Measurements from ENCODE around the gene MTCL3.

MTCL3 gene

DNA sequence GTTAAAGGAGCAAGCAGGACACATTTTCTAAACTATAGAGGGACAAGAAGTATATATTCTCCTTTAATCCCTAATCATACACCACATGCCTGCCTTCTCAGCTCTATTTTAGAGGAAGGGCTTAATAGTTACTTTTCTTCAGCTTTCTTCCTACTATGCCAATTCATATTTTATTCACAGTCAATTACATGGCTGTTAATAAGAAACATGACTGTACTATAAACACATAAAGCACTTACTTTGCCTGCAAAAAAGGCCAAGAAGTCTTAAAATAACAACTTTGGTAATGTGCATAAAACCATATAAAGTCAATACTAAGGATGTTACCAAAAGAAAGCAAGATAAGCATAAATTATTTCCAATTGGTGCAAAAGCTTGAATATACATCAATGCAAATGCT, 66.3 kb downstream of the MTCL3 start:
- no peaks in the 10 kb centered on the region for H3K27me3 ChIP-seq (ENCODE audit: low read length)
- H3K4me2 ChIP-seq (ENCODE audit: low read depth, low read length, poor library complexity, severe bottlenecking): no peak overlapping the region
- H2AFZ ChIP-seq (ENCODE audit: low read depth, low read length, severe bottlenecking): no peak overlapping the region
- H3K79me2 ChIP-seq (ENCODE audit: insufficient read depth, low read length): no peaks in the 10 kb centered on the region
- no peaks in the 10 kb centered on the region for H3F3A ChIP-seq (ENCODE audit: insufficient read depth)
- H3K4me3 ChIP-seq (ENCODE audit: insufficient read depth, low read length, poor library complexity, severe bottlenecking): no peak overlapping the region
- no peaks in the 10 kb centered on the region for H3K9me3 ChIP-seq (ENCODE audit: insufficient read depth, low read length)
- TF ChIP-seq, protein P1, sequence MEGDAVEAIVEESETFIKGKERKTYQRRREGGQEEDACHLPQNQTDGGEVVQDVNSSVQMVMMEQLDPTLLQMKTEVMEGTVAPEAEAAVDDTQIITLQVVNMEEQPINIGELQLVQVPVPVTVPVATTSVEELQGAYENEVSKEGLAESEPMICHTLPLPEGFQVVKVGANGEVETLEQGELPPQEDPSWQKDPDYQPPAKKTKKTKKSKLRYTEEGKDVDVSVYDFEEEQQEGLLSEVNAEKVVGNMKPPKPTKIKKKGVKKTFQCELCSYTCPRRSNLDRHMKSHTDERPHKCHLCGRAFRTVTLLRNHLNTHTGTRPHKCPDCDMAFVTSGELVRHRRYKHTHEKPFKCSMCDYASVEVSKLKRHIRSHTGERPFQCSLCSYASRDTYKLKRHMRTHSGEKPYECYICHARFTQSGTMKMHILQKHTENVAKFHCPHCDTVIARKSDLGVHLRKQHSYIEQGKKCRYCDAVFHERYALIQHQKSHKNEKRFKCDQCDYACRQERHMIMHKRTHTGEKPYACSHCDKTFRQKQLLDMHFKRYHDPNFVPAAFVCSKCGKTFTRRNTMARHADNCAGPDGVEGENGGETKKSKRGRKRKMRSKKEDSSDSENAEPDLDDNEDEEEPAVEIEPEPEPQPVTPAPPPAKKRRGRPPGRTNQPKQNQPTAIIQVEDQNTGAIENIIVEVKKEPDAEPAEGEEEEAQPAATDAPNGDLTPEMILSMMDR (IDR thresholded peaks at IDR 0.05; ENCODE audit: insufficient read depth, low read length, poor library complexity, severe bottlenecking): no peak
- no peak for TF ChIP-seq EZH2phosphoT487 (conservative IDR thresholded peaks at IDR 0.05; ENCODE audit: low read length)
- H3K36me3 ChIP-seq (ENCODE audit: low read length): no peaks in the 10 kb centered on the region
- no peaks in the 10 kb centered on the region for H3K9me2 ChIP-seq (replicated peaks; ENCODE audit: insufficient read depth, low read length)
- no peak overlapping the region for H3K9ac ChIP-seq (ENCODE audit: low read length)
- no peaks in the 10 kb centered on the region; the same call in 1 of the 2 replicates for H4K20me1 ChIP-seq (ENCODE audit: low read depth, low read length)
- no peak overlapping the region for H3K27ac ChIP-seq (ENCODE audit: low read depth, low read length)

DNA sequence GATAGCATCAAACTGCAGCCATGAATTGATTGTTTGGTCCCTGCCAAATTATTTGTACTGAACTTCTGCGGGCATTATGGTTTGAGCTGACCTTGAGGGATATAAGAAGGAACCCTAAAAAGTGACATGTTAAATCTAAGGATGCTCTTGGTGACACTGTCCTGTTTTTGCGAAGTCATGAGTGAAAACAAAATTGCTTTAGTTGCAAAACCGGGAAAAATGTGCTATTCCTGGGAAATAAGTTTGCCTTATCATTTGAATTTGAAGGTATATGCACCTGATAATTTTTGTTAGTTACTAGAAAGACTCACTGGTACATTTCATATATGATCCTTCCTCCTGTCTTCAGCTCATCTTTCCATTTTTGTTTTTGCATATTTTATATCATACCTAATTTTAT, 67.7 kb downstream of the MTCL3 start:
- Histone ChIP-seq H2AFZ (ENCODE audit: low read depth, low read length, severe bottlenecking) (no peak overlapping the region), H3K4me2 (ENCODE audit: low read depth, low read length, poor library complexity, severe bottlenecking) (no peak overlapping the region), H3K27me3 (ENCODE audit: low read length) (no peaks in the 10 kb centered on the region), H3K36me3 (ENCODE audit: low read length) (no peaks in the 10 kb centered on the region), H3K4me3 (ENCODE audit: insufficient read depth, low read length, poor library complexity, severe bottlenecking) (no peak overlapping the region), H3F3A (ENCODE audit: insufficient read depth) (no peaks in the 10 kb centered on the region), H3K27ac (ENCODE audit: low read depth, low read length) (no peak overlapping the region), H3K9ac (ENCODE audit: low read length) (no peak overlapping the region), H3K9me3 (ENCODE audit: insufficient read depth, low read length) (no peaks in the 10 kb centered on the region), H3K79me2 (ENCODE audit: insufficient read depth, low read length) (no peaks in the 10 kb centered on the region), H3K9me2 (replicated peaks; ENCODE audit: insufficient read depth, low read length) (no peaks in the 10 kb centered on the region), H4K20me1 (ENCODE audit: low read depth, low read length) (no peaks in the 10 kb centered on the region; the same call in 1 of the 2 replicates)
- no peak for TF ChIP-seq EZH2phosphoT487 (conservative IDR thresholded peaks at IDR 0.05; ENCODE audit: low read length)
- TF ChIP-seq, protein P1 (IDR thresholded peaks at IDR 0.05; ENCODE audit: insufficient read depth, low read length, poor library complexity, severe bottlenecking): no peak

DNA sequence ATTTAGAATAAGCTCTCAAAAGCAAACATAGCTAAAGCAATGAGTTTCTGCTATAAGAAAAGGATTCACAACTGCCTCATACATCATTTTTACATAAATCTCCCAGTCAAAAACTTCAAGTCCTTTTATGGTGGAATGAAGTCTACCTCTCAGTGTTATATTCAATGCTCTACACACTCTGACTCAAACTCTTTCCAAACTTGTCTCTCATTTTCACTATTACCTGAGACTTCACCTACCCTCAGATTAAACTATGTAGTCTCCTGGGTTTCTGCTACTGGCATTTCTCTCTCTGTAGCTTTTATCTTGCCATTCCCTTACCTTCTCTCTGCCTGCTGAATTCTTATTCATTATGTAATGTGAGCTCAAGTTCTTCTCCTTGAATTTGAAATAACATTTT, 71.4 kb downstream of the MTCL3 start:
- Histone ChIP-seq H3K36me3 (ENCODE audit: low read length) (no peaks in the 10 kb centered on the region), H3K9me2 (replicated peaks; ENCODE audit: insufficient read depth, low read length) (no peaks in the 10 kb centered on the region), H3K27me3 (ENCODE audit: low read length) (no peaks in the 10 kb centered on the region), H4K20me1 (ENCODE audit: low read depth, low read length) (no peaks in the 10 kb centered on the region), H2AFZ (ENCODE audit: low read depth, low read length, severe bottlenecking) (no peak overlapping the region), H3K9me3 (ENCODE audit: insufficient read depth, low read length) (no peaks in the 10 kb centered on the region), H3K79me2 (ENCODE audit: insufficient read depth, low read length) (no peaks in the 10 kb centered on the region), H3K27ac (ENCODE audit: low read depth, low read length) (no peak overlapping the region), H3K9ac (ENCODE audit: low read length) (no peak overlapping the region), H3F3A (ENCODE audit: insufficient read depth) (no peaks in the 10 kb centered on the region), H3K4me3 (ENCODE audit: insufficient read depth, low read length, poor library complexity, severe bottlenecking) (no peak overlapping the region), H3K4me2 (ENCODE audit: low read depth, low read length, poor library complexity, severe bottlenecking) (no peak overlapping the region)
- TF ChIP-seq, protein P1 (IDR thresholded peaks at IDR 0.05; ENCODE audit: insufficient read depth, low read length, poor library complexity, severe bottlenecking): no peak
- no peak for TF ChIP-seq EZH2phosphoT487 (conservative IDR thresholded peaks at IDR 0.05; ENCODE audit: low read length)

Measured in SU-DHL-6 (cell line).